Measurements from ENCODE around the gene OCLN. TPM values are rescaled to one million over a fixed set of nuclear protein-coding genes. Genes with fewer than 3 reads are reported as not detected.

OCLN gene
- total RNA-seq, 1 experiment from 2014 or later, result 24.4 TPM

Other genes with a start within 250 kb of the OCLN start
- gene CCDC125, start 160.0 kb upstream of the OCLN start, total RNA-seq (2014; rRNA removed; shearing (Covaris generic)), result 5.1 and 7.6 TPM in 2 replicates
- 48.9 and 51.6 TPM in 2 replicates for gene AK6, start 123.3 kb upstream of the OCLN start, total RNA-seq (2014; rRNA removed; shearing (Covaris generic))
- gene TAF9, start 123.3 kb upstream of the OCLN start, total RNA-seq (2014; rRNA removed; shearing (Covaris generic)), result 94.7 and 114 TPM in 2 replicates
- 8.5 and 19.7 TPM in 2 replicates for gene RAD17, start 123.0 kb upstream of the OCLN start, total RNA-seq (2014; rRNA removed; shearing (Covaris generic))
- 4.1 and 5.7 TPM in 2 replicates for gene MARVELD2, start 77.7 kb upstream of the OCLN start, total RNA-seq (2014; rRNA removed; shearing (Covaris generic))
- 32.1 and 35.0 TPM in 2 replicates for gene GTF2H2C, start 67.4 kb downstream of the OCLN start, total RNA-seq (2014; rRNA removed; shearing (Covaris generic))